ENCODE data around the gene CRACR2A. TPM values are rescaled to one million over a fixed set of nuclear protein-coding genes. Genes with fewer than 3 reads are reported as not detected.
A peak's percentile ranks its signal among the peaks of the same experiment; 100 is the strongest.

CRACR2A gene
- total RNA-seq, 2 donors from 2014 or later, result 6.0 to 10.9 TPM

DNA sequence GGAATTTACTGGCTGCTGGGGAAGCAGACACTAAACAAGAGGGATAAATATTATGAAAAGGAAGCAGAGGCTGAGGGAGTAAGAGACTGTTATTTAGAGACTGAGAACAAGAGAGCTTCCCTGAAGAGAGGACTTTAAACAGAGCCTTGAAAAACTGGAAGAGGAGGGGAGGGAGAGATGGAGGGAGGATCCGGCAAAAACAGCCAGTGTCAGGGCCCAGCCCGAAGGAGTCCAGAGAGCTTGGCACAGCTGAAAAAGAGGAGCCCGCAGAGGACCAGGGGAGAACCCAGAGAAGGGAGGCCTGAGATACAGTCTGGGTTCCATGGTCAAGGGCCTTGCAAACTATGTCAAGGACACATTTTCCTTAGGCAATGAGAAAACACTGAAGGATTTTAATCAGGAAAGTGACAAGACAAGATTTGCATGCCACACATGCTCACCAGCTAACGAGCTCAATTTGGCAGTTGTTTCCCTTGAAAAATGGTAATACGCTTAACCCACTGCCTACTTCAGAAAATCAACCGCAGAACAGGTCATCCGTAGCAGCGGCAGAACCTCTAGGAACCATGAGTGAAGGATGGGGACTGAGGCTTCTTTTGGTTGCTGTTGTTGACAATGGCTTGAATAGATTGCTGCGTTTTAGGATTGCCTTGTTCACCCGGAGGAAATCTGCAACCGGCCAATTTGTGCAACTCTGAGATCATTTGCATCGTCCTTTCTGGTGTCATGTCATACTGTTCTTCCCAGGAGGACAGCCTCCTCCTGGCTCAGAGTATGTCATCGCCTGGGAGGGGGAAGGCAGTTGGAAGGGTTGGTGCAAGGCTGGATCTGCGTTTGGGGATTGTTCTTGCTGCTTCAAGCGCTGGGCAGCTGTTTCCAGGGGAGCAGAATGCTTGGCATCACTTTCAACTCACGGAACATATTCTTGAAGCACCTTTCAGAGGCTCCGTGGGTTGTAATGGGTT is 153.7 kb downstream of the CRACR2A start:
- Histone ChIP-seq H3K27me3 (no peaks in the 10 kb centered on the region), H3K9me3 (no peaks in the 10 kb centered on the region), H3K36me3 (no peaks in the 10 kb centered on the region), H3K4me3 (no peak overlapping the region), H3K27ac (peak overlapping the region; percentile 35 to 58), H3K4me1 (peaks cover 0 to 41% of the 10 kb centered on the region in 2 donors)
- TF ChIP-seq, protein P1, sequence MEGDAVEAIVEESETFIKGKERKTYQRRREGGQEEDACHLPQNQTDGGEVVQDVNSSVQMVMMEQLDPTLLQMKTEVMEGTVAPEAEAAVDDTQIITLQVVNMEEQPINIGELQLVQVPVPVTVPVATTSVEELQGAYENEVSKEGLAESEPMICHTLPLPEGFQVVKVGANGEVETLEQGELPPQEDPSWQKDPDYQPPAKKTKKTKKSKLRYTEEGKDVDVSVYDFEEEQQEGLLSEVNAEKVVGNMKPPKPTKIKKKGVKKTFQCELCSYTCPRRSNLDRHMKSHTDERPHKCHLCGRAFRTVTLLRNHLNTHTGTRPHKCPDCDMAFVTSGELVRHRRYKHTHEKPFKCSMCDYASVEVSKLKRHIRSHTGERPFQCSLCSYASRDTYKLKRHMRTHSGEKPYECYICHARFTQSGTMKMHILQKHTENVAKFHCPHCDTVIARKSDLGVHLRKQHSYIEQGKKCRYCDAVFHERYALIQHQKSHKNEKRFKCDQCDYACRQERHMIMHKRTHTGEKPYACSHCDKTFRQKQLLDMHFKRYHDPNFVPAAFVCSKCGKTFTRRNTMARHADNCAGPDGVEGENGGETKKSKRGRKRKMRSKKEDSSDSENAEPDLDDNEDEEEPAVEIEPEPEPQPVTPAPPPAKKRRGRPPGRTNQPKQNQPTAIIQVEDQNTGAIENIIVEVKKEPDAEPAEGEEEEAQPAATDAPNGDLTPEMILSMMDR (IDR thresholded peaks at IDR 0.05), result no peak
- DNase-seq (ENCODE audit: low spot score), result no peak

DNA sequence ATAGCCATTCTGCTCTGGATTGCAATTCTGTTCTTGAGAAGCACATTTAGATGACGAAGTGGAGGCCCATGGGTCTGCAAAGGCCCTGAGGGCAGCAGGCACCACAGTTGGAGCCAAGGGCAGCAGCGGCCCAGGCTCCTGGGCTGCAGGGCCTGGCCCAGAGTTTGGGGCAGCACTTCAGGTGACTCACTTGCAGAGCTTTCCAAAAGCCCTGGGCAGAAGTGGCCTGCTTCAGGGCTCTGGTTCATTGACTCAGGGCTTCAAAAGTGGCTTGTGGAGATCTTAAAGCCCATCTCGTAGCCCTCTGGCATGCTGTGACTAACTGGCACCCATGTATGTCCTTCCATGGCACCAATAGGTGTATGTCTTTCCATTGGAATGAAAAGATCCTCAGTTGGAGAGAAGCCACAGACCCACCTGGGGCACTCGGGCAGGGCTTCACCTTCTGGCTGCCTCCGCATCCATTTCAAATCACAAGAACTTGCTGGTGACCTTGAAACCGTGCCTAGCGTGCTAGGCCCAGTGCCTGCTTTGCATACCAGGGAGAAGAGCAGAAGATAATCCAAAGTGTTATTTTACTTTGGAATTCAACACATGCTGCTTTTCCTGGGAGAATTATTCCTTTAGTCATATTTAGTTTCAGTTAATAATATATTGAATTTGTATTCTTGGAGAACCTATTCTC is 155.2 kb downstream of the CRACR2A start:
- Histone ChIP-seq H3K27ac (peak overlapping the region; percentile 26 to 61), H3K9me3 (no peaks in the 10 kb centered on the region), H3K4me1 (peaks cover 0 to 34% of the 10 kb centered on the region in 2 donors), H3K36me3 (no peaks in the 10 kb centered on the region), H3K27me3 (no peaks in the 10 kb centered on the region), H3K4me3 (no peak overlapping the region)
- TF ChIP-seq, protein P1 (IDR thresholded peaks at IDR 0.05), result no peak
- no peak for DNase-seq (ENCODE audit: low spot score)

DNA sequence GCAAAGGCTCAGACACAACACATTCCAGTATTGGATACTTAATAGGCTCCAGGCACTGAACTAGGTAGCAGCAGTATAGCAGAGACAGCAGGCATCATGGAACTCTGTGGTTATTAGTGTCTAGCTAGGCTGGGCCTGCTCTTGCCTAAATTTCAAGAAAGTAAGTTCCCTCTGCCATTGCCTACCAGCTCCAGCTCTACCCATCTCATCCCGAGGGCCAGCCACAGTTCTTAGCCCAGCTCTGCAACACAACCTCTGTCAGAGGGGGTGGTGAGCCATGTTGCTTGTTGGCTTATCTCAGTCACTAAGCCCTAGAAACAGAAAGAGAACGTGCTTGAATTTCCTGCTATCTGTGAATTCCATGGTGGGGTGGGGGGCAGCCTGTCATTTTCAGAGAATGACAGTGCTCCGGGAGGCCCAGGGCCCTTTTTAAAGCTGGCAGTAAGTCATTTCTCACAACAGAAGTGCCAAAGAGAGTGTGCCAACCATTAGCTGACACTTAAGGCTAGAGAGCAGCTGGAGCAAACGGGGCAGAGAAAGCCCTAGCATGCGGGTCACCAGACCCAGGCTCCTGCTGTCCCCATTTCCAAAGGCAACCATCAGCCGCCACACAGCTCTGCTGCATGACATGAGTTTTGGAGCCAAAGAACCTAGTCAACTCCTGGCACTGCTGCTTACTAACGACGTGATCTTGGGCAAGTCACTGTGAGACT is 156.1 kb downstream of the CRACR2A start:
- TF ChIP-seq, protein P1 (IDR thresholded peaks at IDR 0.05), result no peak
- DNase-seq (ENCODE audit: low spot score), result no peak
- peak overlapping the region; percentile 26 to 61 for H3K27ac ChIP-seq
- no peak overlapping the region for H3K4me3 ChIP-seq
- peaks cover 0 to 34% of the 10 kb centered on the region in 2 donors for H3K4me1 ChIP-seq
- no peaks in the 10 kb centered on the region for H3K9me3 ChIP-seq
- no peaks in the 10 kb centered on the region for H3K36me3 ChIP-seq
- no peaks in the 10 kb centered on the region for H3K27me3 ChIP-seq

DNA sequence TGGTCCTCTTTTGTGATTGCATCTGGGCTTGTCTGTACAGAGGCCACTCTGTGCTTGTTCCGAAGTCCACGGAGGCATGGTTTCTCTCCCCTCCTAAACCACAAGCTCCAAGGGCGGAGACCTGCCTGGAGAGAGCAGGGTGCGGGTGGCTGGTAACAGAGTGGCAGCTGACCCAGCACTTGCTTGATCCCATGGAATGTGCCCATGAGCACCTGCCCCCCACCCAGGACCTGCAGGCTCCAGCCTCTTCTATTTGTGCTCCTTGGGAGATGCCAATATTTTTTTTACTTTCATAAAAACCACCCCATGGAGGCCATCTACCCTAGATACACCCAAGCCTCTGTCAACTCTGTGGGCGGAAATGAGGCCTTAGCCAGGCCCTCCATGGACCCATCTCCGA is 157.2 kb downstream of the CRACR2A start:
- H3K4me3 ChIP-seq, result no peak overlapping the region
- H3K27ac ChIP-seq, result no peak overlapping the region
- no peak for DNase-seq (ENCODE audit: low spot score)
- TF ChIP-seq, protein P1 (IDR thresholded peaks at IDR 0.05), result no peak
- H3K4me1 ChIP-seq, result peaks cover 0 to 34% of the 10 kb centered on the region in 2 donors
- H3K27me3 ChIP-seq, result no peaks in the 10 kb centered on the region
- no peaks in the 10 kb centered on the region for H3K36me3 ChIP-seq
- no peaks in the 10 kb centered on the region for H3K9me3 ChIP-seq

DNA sequence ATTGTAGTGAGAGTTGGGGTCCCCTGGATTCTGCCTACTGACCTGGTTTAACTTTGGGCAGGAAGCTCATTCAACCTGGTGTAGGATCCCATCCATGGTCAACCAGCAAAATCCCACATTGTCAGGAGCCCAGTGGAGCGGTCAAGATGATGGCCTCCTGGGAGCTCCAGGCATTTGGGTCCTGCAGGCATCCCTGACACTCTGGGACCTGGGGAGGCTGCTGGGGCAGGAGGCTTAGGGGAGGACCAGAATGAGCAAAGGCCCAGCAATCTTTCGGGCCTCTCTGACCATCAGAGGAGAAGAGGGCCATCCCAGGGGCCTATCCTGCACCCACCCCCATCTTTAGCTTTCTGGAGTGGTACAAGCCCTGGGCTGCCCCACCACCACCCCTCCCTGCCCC is 157.9 kb downstream of the CRACR2A start:
- H3K27me3 ChIP-seq, result no peaks in the 10 kb centered on the region
- H3K4me3 ChIP-seq, result no peak overlapping the region
- H3K27ac ChIP-seq, result no peak overlapping the region
- TF ChIP-seq, protein P1 (IDR thresholded peaks at IDR 0.05), result no peak
- peaks cover 0 to 27% of the 10 kb centered on the region in 2 donors for H3K4me1 ChIP-seq
- no peaks in the 10 kb centered on the region for H3K9me3 ChIP-seq
- no peaks in the 10 kb centered on the region for H3K36me3 ChIP-seq
- DNase-seq (ENCODE audit: low spot score), result no peak

Measured in right atrium auricular region (tissue), 2 donors.